ENCODE data around the gene FCRL6.

GRCh38 chr1:159845751-159846629 lies 43.8 kb downstream of the FCRL6 start:
- TF ChIP-seq CTCF (IDR thresholded peaks at IDR 0.05), result no peak
- no peak for TF ChIP-seq POLR2A (IDR thresholded peaks at IDR 0.05)
